Measurements from ENCODE around the gene GNPAT. TPM values are rescaled to one million over a fixed set of nuclear protein-coding genes. Genes with fewer than 3 reads are reported as not detected.

GNPAT gene
- total RNA-seq, 2 experiments from 2014 or later: 11.8 to 12.8 TPM

- intact Hi-C loops (cut with DNase I, micrococcal nuclease): no loop called here
- H3K36me3 ChIP-seq (ENCODE audit: insufficient read depth, low read length): no peaks in the 10 kb centered on the region
- Mint-ChIP-seq H3K4me1 (ENCODE audit: low read depth) (no peaks in the 10 kb centered on the region), H3K9me3 (no peaks in the 10 kb centered on the region), H3K27ac (no peak overlapping the region), H3K36me3 (ENCODE audit: low read depth) (no peaks in the 10 kb centered on the region), H3K27me3 (no peaks in the 10 kb centered on the region), H3K4me3 (no peak overlapping the region)
- DNase-seq (no peak), ATAC-seq (ENCODE audit: poor library complexity) (no peak)
- ChIA-PET POLR2A (no interaction called here), CTCF (no interaction called here)
- no peaks in the 10 kb centered on the region for H3K27me3 ChIP-seq (ENCODE audit: control insufficient read depth in 1 of 2, insufficient read depth in 2 of 2, low read length in 2 of 2)
- no peak overlapping the region for H3K27ac ChIP-seq (ENCODE audit: low read depth in 1 of 2, low read length in 2 of 2)
- TF ChIP-seq, protein P1, sequence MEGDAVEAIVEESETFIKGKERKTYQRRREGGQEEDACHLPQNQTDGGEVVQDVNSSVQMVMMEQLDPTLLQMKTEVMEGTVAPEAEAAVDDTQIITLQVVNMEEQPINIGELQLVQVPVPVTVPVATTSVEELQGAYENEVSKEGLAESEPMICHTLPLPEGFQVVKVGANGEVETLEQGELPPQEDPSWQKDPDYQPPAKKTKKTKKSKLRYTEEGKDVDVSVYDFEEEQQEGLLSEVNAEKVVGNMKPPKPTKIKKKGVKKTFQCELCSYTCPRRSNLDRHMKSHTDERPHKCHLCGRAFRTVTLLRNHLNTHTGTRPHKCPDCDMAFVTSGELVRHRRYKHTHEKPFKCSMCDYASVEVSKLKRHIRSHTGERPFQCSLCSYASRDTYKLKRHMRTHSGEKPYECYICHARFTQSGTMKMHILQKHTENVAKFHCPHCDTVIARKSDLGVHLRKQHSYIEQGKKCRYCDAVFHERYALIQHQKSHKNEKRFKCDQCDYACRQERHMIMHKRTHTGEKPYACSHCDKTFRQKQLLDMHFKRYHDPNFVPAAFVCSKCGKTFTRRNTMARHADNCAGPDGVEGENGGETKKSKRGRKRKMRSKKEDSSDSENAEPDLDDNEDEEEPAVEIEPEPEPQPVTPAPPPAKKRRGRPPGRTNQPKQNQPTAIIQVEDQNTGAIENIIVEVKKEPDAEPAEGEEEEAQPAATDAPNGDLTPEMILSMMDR (IDR thresholded peaks at IDR 0.05): no peak
- no peaks in the 10 kb centered on the region for H3K9me3 ChIP-seq (ENCODE audit: control insufficient read depth in 1 of 2, insufficient read depth in 1 of 2, low read length in 2 of 2)
- H3K4me3 ChIP-seq (ENCODE audit: low read length): no peak overlapping the region
- no peaks in the 10 kb centered on the region for H3K4me1 ChIP-seq (ENCODE audit: insufficient read depth, low read length)
Observed at GRCh38 chr1:231322880-231323530, 82.0 kb downstream of the GNPAT start.

GRCh38 chr1:231324660-231325059 is 83.6 kb downstream of the GNPAT start:
- Mint-ChIP-seq H3K36me3 (ENCODE audit: low read depth) (no peaks in the 10 kb centered on the region), H3K27me3 (no peaks in the 10 kb centered on the region), H3K27ac (no peak overlapping the region), H3K4me1 (ENCODE audit: low read depth) (no peaks in the 10 kb centered on the region), H3K4me3 (no peak overlapping the region), H3K9me3 (no peaks in the 10 kb centered on the region)
- ChIA-PET POLR2A (interaction anchor here (1.6 kb wide), 1 partner anchor 13 kb away, joined by 6 read pairs; the partner anchor contains the start of genes EXOC8 and SPRTN), CTCF (no interaction called here)
- H3K4me1 ChIP-seq (ENCODE audit: insufficient read depth, low read length): no peaks in the 10 kb centered on the region
- H3K4me3 ChIP-seq (ENCODE audit: low read length): no peak overlapping the region
- DNase-seq: no peak
- intact Hi-C loops (cut with DNase I, micrococcal nuclease): no loop called here
- no peak for ATAC-seq (ENCODE audit: poor library complexity)
- H3K9me3 ChIP-seq (ENCODE audit: control insufficient read depth in 1 of 2, insufficient read depth in 1 of 2, low read length in 2 of 2): no peaks in the 10 kb centered on the region
- no peak overlapping the region for H3K27ac ChIP-seq (ENCODE audit: low read depth in 1 of 2, low read length in 2 of 2)
- no peaks in the 10 kb centered on the region for H3K36me3 ChIP-seq (ENCODE audit: insufficient read depth, low read length)
- H3K27me3 ChIP-seq (ENCODE audit: control insufficient read depth in 1 of 2, insufficient read depth in 2 of 2, low read length in 2 of 2): no peaks in the 10 kb centered on the region
- TF ChIP-seq, protein P1 (IDR thresholded peaks at IDR 0.05): no peak

DNA sequence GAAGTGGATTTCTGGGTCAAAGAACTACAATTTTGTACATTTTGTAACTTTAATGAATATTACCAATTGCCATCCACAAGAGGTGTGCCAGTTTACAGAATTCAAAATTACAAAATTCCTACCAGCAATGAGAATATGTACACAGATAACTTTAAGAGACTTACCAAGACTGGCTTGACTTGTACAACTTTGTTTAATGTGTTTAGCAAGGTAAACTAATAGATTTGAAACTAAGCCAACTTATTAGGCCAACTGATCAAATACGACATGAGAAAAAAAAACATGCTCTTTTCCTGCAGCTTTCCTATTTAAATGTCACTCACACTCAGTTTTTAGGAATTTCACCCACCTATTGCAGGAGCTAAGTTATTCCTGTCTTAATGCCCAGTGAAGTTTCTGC is 85.2 kb downstream of the GNPAT start:
- Histone ChIP-seq H3K36me3 (ENCODE audit: insufficient read depth, low read length) (no peaks in the 10 kb centered on the region), H3K27me3 (ENCODE audit: control insufficient read depth in 1 of 2, insufficient read depth in 2 of 2, low read length in 2 of 2) (no peaks in the 10 kb centered on the region), H3K4me3 (ENCODE audit: low read length) (no peak overlapping the region), H3K4me1 (ENCODE audit: insufficient read depth, low read length) (peaks cover 2% of the 10 kb centered on the region), H3K9me3 (ENCODE audit: control insufficient read depth in 1 of 2, insufficient read depth in 1 of 2, low read length in 2 of 2) (no peaks in the 10 kb centered on the region), H3K27ac (ENCODE audit: low read depth in 1 of 2, low read length in 2 of 2) (no peak overlapping the region)
- peaks cover 1% of the 10 kb centered on the region for H3K36me3 Mint-ChIP-seq (ENCODE audit: low read depth)
- CTCF ChIA-PET: no interaction called here
- no peak overlapping the region for H3K4me3 Mint-ChIP-seq
- TF ChIP-seq, protein P1 (IDR thresholded peaks at IDR 0.05): no peak
- POLR2A ChIA-PET: no interaction called here
- no peak overlapping the region for H3K27ac Mint-ChIP-seq
- intact Hi-C loops (cut with DNase I, micrococcal nuclease): no loop called here
- H3K9me3 Mint-ChIP-seq: no peaks in the 10 kb centered on the region
- ATAC-seq (ENCODE audit: poor library complexity): no peak
- peaks cover 11% of the 10 kb centered on the region for H3K4me1 Mint-ChIP-seq (ENCODE audit: low read depth)
- no peak for DNase-seq
- H3K27me3 Mint-ChIP-seq: no peaks in the 10 kb centered on the region

Other genes starting within 250 kb of the GNPAT start
- 1 to 10 TPM; 3.3 to 4.0 TPM for gene FAM89A, start 201.0 kb upstream of the GNPAT start, total RNA-seq
- gene TRIM67, start 79.2 kb upstream of the GNPAT start, total RNA-seq: not detected
- gene EXOC8, start 96.6 kb downstream of the GNPAT start, total RNA-seq: 10 to 100 TPM; 28.0 to 31.9 TPM
- 10 to 100 TPM; 27.7 to 30.9 TPM for gene SPRTN, start 97.1 kb downstream of the GNPAT start, total RNA-seq
- 1 to 10 TPM; 8.2 to 9.4 TPM for gene EGLN1, start 181.1 kb downstream of the GNPAT start, total RNA-seq

Data from CD4-positive, alpha-beta T cell (primary cell).